C4-2B (cell line): ENCODE measurements around the gene POLN.

ENCODE experiments used
- ZFX ChIP-seq: fragments of 450-650 bp; IDR thresholded peaks from 2 replicates; pipeline ENCODE4 v1.6.1; 2017
- TF ChIP-seq, protein P1 (sequence below): fragments of 450-650 bp; conservative IDR thresholded peaks from 2 replicates; pipeline ENCODE4 v1.5.1; 2017; ENCODE audit warnings: mild to moderate bottlenecking

- TF ChIP-seq, protein P1, sequence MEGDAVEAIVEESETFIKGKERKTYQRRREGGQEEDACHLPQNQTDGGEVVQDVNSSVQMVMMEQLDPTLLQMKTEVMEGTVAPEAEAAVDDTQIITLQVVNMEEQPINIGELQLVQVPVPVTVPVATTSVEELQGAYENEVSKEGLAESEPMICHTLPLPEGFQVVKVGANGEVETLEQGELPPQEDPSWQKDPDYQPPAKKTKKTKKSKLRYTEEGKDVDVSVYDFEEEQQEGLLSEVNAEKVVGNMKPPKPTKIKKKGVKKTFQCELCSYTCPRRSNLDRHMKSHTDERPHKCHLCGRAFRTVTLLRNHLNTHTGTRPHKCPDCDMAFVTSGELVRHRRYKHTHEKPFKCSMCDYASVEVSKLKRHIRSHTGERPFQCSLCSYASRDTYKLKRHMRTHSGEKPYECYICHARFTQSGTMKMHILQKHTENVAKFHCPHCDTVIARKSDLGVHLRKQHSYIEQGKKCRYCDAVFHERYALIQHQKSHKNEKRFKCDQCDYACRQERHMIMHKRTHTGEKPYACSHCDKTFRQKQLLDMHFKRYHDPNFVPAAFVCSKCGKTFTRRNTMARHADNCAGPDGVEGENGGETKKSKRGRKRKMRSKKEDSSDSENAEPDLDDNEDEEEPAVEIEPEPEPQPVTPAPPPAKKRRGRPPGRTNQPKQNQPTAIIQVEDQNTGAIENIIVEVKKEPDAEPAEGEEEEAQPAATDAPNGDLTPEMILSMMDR: no peak
- TF ChIP-seq ZFX: no peak
Measured at GRCh38 chr4:2264481-2265041, 22.6 kb upstream of the POLN start.
